Panc1 (cell line): ENCODE data around the gene IL17RB. TPM values are rescaled to one million over a fixed set of nuclear protein-coding genes. Genes with fewer than 3 reads are reported as not detected.

Experiments
- ATAC-seq: fragments of 200-7000 bp; cut with Tn5 transposase; 2 replicates; pipeline ENCODE4 v1.9.1; 2020; ENCODE audit warnings: mild to moderate bottlenecking, moderate library complexity
- BruUV-seq: library from RNA; stranded (reverse); fragments of 400-500 nt; replicated peaks from 2 replicates; lab custom pipeline; 2021; lab: Mats Ljungman, UMichigan
- CTCF ChIA-PET: fragments of 300-600 bp; sonication (Branson Sonifier 250); formaldehyde crosslinking; loops from one replicate; lab custom pipeline; 2022; ENCODE audit warnings: antibody characterized with exemption; lab: Charles Lee
- POLR2A ChIA-PET: fragments of 300-600 bp; sonication (Branson Sonifier 250); formaldehyde crosslinking; loops from one replicate; lab custom pipeline; 2022; ENCODE audit warnings: antibody characterized with exemption; lab: Charles Lee
- DNase-seq: peaks from one replicate; pipeline ENCODE4 v3.0.0-alpha.2; 2010; ENCODE audit warnings: low read depth, low spot score
- H3K27ac ChIP-seq: 2 replicates; pipeline ENCODE4 v1.5.1; 2011; ENCODE audit warnings: mild to moderate bottlenecking, low read length, inconsistent platforms
- H3K27me3 ChIP-seq: fragments of 200-500 bp; sonication (Bioruptor generic); 2 replicates; pipeline ENCODE4 v1.6.0; 2014; ENCODE audit warnings: low read length, inconsistent platforms; ENCODE audit not compliant: control insufficient read depth, insufficient read depth
- H3K36me3 ChIP-seq: fragments of 200-500 bp; sonication (Bioruptor generic); 2 replicates; pipeline ENCODE4 v1.5.1; 2014; ENCODE audit warnings: inconsistent platforms, mild to moderate bottlenecking, low read length, moderate library complexity; ENCODE audit not compliant: control insufficient read depth, insufficient read depth
- H3K4me1 ChIP-seq: 2 replicates; pipeline ENCODE4 v1.5.1; 2011; ENCODE audit warnings: inconsistent platforms, mild to moderate bottlenecking, low read length, moderate library complexity; ENCODE audit not compliant: control insufficient read depth, insufficient read depth
- H3K4me3 ChIP-seq, 2 experiments: 2 replicates each; pipeline ENCODE4 v1.5.1; 2011 to 2012; ENCODE audit warnings: low read depth in 2 of 2, low read length in 2 of 2, mild to moderate bottlenecking in 2 of 2, inconsistent platforms in 1 of 2, moderate library complexity in 1 of 2
- H3K9me3 ChIP-seq: fragments of 200-500 bp; sonication (Bioruptor generic); 2 replicates; pipeline ENCODE4 v1.5.1; 2014; ENCODE audit warnings: low read depth, mild to moderate bottlenecking, inconsistent platforms, low read length, moderate library complexity; ENCODE audit not compliant: control insufficient read depth, insufficient read depth
- POLR2AphosphoS5 ChIP-seq: IDR thresholded peaks from 2 replicates; pipeline ENCODE4 v1.6.1; 2012; ENCODE audit warnings: mild to moderate bottlenecking, low read depth, low read length, moderate library complexity
- REST ChIP-seq, 2 experiments: IDR thresholded peaks; 2 replicates each; pipeline ENCODE4 v1.6.1; 2011 to 2012; ENCODE audit warnings: low read depth in 2 of 2, control low read depth in 1 of 2, low read length in 1 of 2, mild to moderate bottlenecking in 1 of 2, moderate library complexity in 1 of 2; ENCODE audit not compliant: insufficient read depth in 1 of 2
- SIN3A ChIP-seq: IDR thresholded peaks from 2 replicates; pipeline ENCODE4 v1.6.1; 2012; ENCODE audit warnings: low read depth, mild to moderate bottlenecking, low read length, moderate library complexity, borderline replicate concordance; ENCODE audit not compliant: insufficient read depth
- TCF7L2 ChIP-seq: IDR thresholded peaks from 2 replicates; pipeline ENCODE4 v1.6.1; 2011; ENCODE audit warnings: mild to moderate bottlenecking, low read depth, low read length, inconsistent platforms
- in situ Hi-C: cut with HindIII; loops from 2 replicates; pipeline ENCODE4 v1.10.0; 2016; ENCODE audit warnings: low sequenced_read_pairs, low pct_unique_long_range_greater_than_20kb
- intact Hi-C: fragments of 100-400 bp; cut with micrococcal nuclease; formaldehyde crosslinking; loops from one replicate; pipeline ENCODE4 v1.10.0; 2022; ENCODE audit not compliant: unreplicated experiment
- total RNA-seq: library from RNA; stranded (reverse); gene quantifications from one replicate; pipeline ENCODE4 v1.2.1, GENCODE V29; 2021; ENCODE audit not compliant: unreplicated experiment
- TF ChIP-seq, protein P1 (sequence below): fragments of 450-650 bp; IDR thresholded peaks from 2 replicates; pipeline ENCODE4 v1.5.1; 2017; ENCODE audit warnings: mild to moderate bottlenecking

Gene IL17RB
- total RNA-seq, 1 experiment from 2014 or later, result 15.9 TPM

GRCh38 chr3:53837331-53837730, 9.0 kb upstream of the IL17RB start:
- no peaks in the 10 kb centered on the region for H3K36me3 ChIP-seq
- peaks cover 13% of the 10 kb centered on the region for H3K4me1 ChIP-seq
- intact Hi-C loops, result no loop called here
- H3K27ac ChIP-seq, result no peak overlapping the region
- POLR2A ChIA-PET, result no interaction called here
- ATAC-seq (no peak), DNase-seq (no peak)
- no peak overlapping the region for H3K4me3 ChIP-seq
- no peaks in the 10 kb centered on the region for H3K27me3 ChIP-seq
- in situ Hi-C loops, result no loop called here
- BruUV-seq, result no TSS peak
- CTCF ChIA-PET, result no interaction called here
- TF ChIP-seq SIN3A (no peak), POLR2AphosphoS5 (no peak), TCF7L2 (no peak), REST (IDR thresholded peaks at IDR 0.05; ENCODE audit: insufficient read depth in 1 of 2, low read depth in 2 of 2, low read length in 1 of 2) (no peak)
- TF ChIP-seq, protein P1, sequence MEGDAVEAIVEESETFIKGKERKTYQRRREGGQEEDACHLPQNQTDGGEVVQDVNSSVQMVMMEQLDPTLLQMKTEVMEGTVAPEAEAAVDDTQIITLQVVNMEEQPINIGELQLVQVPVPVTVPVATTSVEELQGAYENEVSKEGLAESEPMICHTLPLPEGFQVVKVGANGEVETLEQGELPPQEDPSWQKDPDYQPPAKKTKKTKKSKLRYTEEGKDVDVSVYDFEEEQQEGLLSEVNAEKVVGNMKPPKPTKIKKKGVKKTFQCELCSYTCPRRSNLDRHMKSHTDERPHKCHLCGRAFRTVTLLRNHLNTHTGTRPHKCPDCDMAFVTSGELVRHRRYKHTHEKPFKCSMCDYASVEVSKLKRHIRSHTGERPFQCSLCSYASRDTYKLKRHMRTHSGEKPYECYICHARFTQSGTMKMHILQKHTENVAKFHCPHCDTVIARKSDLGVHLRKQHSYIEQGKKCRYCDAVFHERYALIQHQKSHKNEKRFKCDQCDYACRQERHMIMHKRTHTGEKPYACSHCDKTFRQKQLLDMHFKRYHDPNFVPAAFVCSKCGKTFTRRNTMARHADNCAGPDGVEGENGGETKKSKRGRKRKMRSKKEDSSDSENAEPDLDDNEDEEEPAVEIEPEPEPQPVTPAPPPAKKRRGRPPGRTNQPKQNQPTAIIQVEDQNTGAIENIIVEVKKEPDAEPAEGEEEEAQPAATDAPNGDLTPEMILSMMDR, result no peak
- no peaks in the 10 kb centered on the region for H3K9me3 ChIP-seq

- peaks cover 39% of the 10 kb centered on the region for H3K4me1 ChIP-seq
- intact Hi-C loops (no loop called here), in situ Hi-C loops (no loop called here)
- no peak for TF ChIP-seq REST (IDR thresholded peaks at IDR 0.05; ENCODE audit: insufficient read depth in 1 of 2, low read depth in 2 of 2, low read length in 1 of 2)
- TF ChIP-seq SIN3A, result no peak
- TF ChIP-seq TCF7L2, result no peak
- no peak for TF ChIP-seq POLR2AphosphoS5
- TF ChIP-seq, protein P1, result no peak; the same call in 1 of the 2 replicates
- H3K27ac ChIP-seq, result peak overlapping the region; percentile 88
- no TSS peak for BruUV-seq
- H3K27me3 ChIP-seq, result no peaks in the 10 kb centered on the region
- ChIA-PET CTCF (no interaction called here), POLR2A (no interaction called here)
- no peaks in the 10 kb centered on the region for H3K36me3 ChIP-seq
- H3K9me3 ChIP-seq, result no peaks in the 10 kb centered on the region
- no peak for ATAC-seq
- no peak for DNase-seq
- H3K4me3 ChIP-seq, result no peak overlapping the region
Observed at GRCh38 chr3:53841296-53841695, 5.1 kb upstream of the IL17RB start.
